WERI-Rb-1 (cell line): ENCODE results near the gene SRSF1.

Source experiments
- DNase-seq: peaks from one replicate; pipeline ENCODE4 v3.0.0-alpha.2; 2020
- H3K27ac ChIP-seq: fragments of 250-450 bp; sonication (Bioruptor Pico); 2 replicates; pipeline ENCODE4 v1.5.1; 2020; ENCODE audit warnings: mild to moderate bottlenecking, moderate library complexity
- H3K27me3 ChIP-seq: fragments of 250-450 bp; sonication (Bioruptor Pico); 2 replicates; pipeline ENCODE4 v1.5.1; 2021; ENCODE audit warnings: mild to moderate bottlenecking, low read depth, moderate library complexity; ENCODE audit not compliant: insufficient read depth, severe bottlenecking
- H3K36me3 ChIP-seq: fragments of 250-450 bp; sonication (Bioruptor Pico); 2 replicates; pipeline ENCODE4 v1.5.1; 2020; ENCODE audit warnings: mild to moderate bottlenecking, moderate library complexity
- H3K4me3 ChIP-seq: 2 replicates; pipeline ENCODE4 v1.5.1; 2011; ENCODE audit warnings: low read depth, mild to moderate bottlenecking, control low read depth, low read length
- H3K9me3 ChIP-seq: fragments of 250-450 bp; sonication (Bioruptor Pico); 2 replicates; pipeline ENCODE4 v1.5.1; 2021; ENCODE audit warnings: mild to moderate bottlenecking, moderate library complexity; ENCODE audit not compliant: severe bottlenecking
- CTCF ChIP-seq: IDR thresholded peaks from 2 replicates; pipeline ENCODE4 v1.5.1; 2011; ENCODE audit warnings: low read depth, mild to moderate bottlenecking, control low read depth, inconsistent platforms, low read length

Gene SRSF1

GRCh38 chr17:57970710-57971109 lies 36.3 kb downstream of the SRSF1 start:
- peak; percentile 3 for DNase-seq
- H3K27ac ChIP-seq, result peak overlapping the region; percentile 1; the same call in 1 of the 2 replicates

GRCh38 chr17:57968456-57968855 lies 38.6 kb downstream of the SRSF1 start:
- H3K27ac ChIP-seq, result no peak overlapping the region
- DNase-seq, result peak; percentile 8

More at GRCh38 chr17:57970710-57971109, 36.3 kb downstream of the SRSF1 start:
- Histone ChIP-seq H3K36me3 (peaks cover 28% of the 10 kb centered on the region), H3K4me3 (no peak overlapping the region), H3K9me3 (no peaks in the 10 kb centered on the region), H3K27me3 (no peaks in the 10 kb centered on the region)
- TF ChIP-seq CTCF, result no peak

GRCh38 chr17:57966875-57967274 lies 40.2 kb downstream of the SRSF1 start:
- H3K27ac ChIP-seq, result no peak overlapping the region
- no peak overlapping the region for H3K4me3 ChIP-seq
- DNase-seq, result peak; percentile 4
- no peaks in the 10 kb centered on the region for H3K9me3 ChIP-seq
- peaks cover 3% of the 10 kb centered on the region for H3K36me3 ChIP-seq
- no peak for TF ChIP-seq CTCF
- no peaks in the 10 kb centered on the region for H3K27me3 ChIP-seq

More at GRCh38 chr17:57968456-57968855, 38.6 kb downstream of the SRSF1 start:
- H3K36me3 ChIP-seq, result peaks cover 7% of the 10 kb centered on the region
- H3K9me3 ChIP-seq, result no peaks in the 10 kb centered on the region
- H3K27me3 ChIP-seq, result no peaks in the 10 kb centered on the region
- H3K4me3 ChIP-seq, result no peak overlapping the region
- no peak for TF ChIP-seq CTCF

GRCh38 chr17:57966246-57966645 lies 40.8 kb downstream of the SRSF1 start:
- H3K27ac ChIP-seq, result no peak overlapping the region
- no peak for DNase-seq
- no peak for TF ChIP-seq CTCF
- H3K9me3 ChIP-seq, result no peaks in the 10 kb centered on the region
- no peak overlapping the region for H3K4me3 ChIP-seq
- peaks cover 1% of the 10 kb centered on the region; the same call in 1 of the 2 replicates for H3K36me3 ChIP-seq
- no peaks in the 10 kb centered on the region for H3K27me3 ChIP-seq

- Histone ChIP-seq H3K36me3 (no peaks in the 10 kb centered on the region), H3K9me3 (no peaks in the 10 kb centered on the region), H3K27ac (no peak overlapping the region), H3K4me3 (no peak overlapping the region), H3K27me3 (no peaks in the 10 kb centered on the region)
- no peak for TF ChIP-seq CTCF
- peak; percentile 6 for DNase-seq
Observed at GRCh38 chr17:57965521-57966160, 41.4 kb downstream of the SRSF1 start.

GRCh38 chr17:57963149-57963511 lies 43.9 kb downstream of the SRSF1 start:
- no peak overlapping the region for H3K27ac ChIP-seq
- no peaks in the 10 kb centered on the region for H3K9me3 ChIP-seq
- no peaks in the 10 kb centered on the region for H3K36me3 ChIP-seq
- TF ChIP-seq CTCF, result no peak
- H3K4me3 ChIP-seq, result no peak overlapping the region
- DNase-seq, result no peak
- H3K27me3 ChIP-seq, result no peaks in the 10 kb centered on the region
